ENCODE measurements around the gene EPHB2. TPM values are rescaled to one million over a fixed set of nuclear protein-coding genes. Genes with fewer than 3 reads are reported as not detected.
A peak's percentile ranks its signal among the peaks of the same experiment; 100 is the strongest.

The EPHB2 gene
- total and polyA plus RNA-seq, 2 of the 13 experiments (the other 11 are each of a cell fraction or from before 2014, with no cell fraction given): 0.03 to 0.11 TPM

DNA sequence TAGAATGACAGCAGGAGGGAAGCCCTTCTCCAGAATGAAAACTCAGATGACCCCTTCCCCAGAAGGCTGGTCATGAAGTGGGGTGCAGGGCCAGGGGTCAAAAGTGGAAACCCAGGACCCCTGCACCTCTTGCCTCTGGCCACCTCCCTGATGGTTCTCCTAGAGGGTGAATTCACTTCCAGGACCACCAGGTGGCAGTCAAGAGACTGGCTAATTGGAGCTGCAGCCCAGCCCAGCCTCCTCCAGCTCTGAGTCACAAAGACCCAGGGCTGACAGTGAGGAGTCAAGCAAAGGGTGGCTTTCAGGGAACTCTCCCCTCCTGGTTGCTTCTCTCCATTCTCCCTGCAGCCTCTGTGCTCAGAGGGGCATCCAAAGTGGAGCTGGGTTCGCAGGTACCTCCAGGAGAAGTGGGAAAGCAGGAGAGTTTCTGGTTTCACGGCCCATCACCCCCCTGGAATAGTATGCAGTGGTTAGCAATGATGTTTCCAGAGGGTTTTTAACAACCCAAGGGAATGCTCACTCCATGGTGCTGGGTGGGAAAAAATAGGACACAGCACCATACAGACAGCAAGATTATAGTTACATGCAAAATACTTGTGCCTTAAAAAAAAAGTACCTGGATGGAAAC lies 6.1 kb upstream of the EPHB2 start:
- H3K79me2 ChIP-seq (ENCODE audit: insufficient read depth, low read length): no peaks in the 10 kb centered on the region
- H3K4me2 ChIP-seq (ENCODE audit: low read depth, low read length): no peak overlapping the region
- FAIRE-seq: peak; percentile 81
- peak; percentile 95 for ATAC-seq
- BruUV-seq (replicated peaks): no TSS peak
- H2AFZ ChIP-seq (ENCODE audit: low read length): no peak overlapping the region
- intact Hi-C loops (cut with micrococcal nuclease; ENCODE audit: unreplicated experiment) (loop anchor here (1.0 kb wide), 1 partner anchor 260 kb away; no protein-coding TSS in a partner anchor), in situ Hi-C loops (cut with HindIII; ENCODE audit: extremely low pct_ligation_motif_present, low pct_unique_long_range_greater_than_20kb) (loop anchor here (25.0 kb wide), 1 partner anchor 183 kb away; no protein-coding TSS in a partner anchor)
- ChIA-PET POLR2A (no interaction called here), CTCF (ENCODE audit: low intra/inter-chr PET ratio, low total read pairs) (interaction anchor here (1.9 to 2.5 kb wide), 2 partner anchors 184 to 226 kb away, joined by 14 to 15 read pairs; no protein-coding TSS in a partner anchor)
- H3K4me3 ChIP-seq (replicated peaks in 1 of 3; ENCODE audit: insufficient read depth in 1 of 3, low read depth in 2 of 3, low read length in 3 of 3): no peak overlapping the region
- H3K9ac ChIP-seq (ENCODE audit: insufficient read depth, low read depth, low read length): no peak overlapping the region
- WGBS (ENCODE audit: low lambda C conversion rate): 41% methylated on average over 2 of the region's 2 CpGs
- no peak overlapping the region for H3K27ac ChIP-seq (ENCODE audit: extremely low read length, insufficient read depth, low read length)
- H4K20me1 ChIP-seq (ENCODE audit: insufficient read depth, low read length): no peaks in the 10 kb centered on the region
- peaks cover 0 to 4% of the 10 kb centered on the region in 2 experiments; a peak in 2 of 5 replicates for H3K27me3 ChIP-seq (ENCODE audit: control insufficient read depth in 1 of 2, insufficient read depth in 2 of 2, low read length in 2 of 2)
- DNase-seq (ENCODE audit: low spot score): peak; percentile 72
- H3K9me3 ChIP-seq (ENCODE audit: low read length): no peaks in the 10 kb centered on the region
- H3K36me3 ChIP-seq (replicated peaks in 1 of 2; ENCODE audit: control insufficient read depth in 1 of 2, insufficient read depth in 2 of 2, low read length in 2 of 2): no peaks in the 10 kb centered on the region
- peaks cover 12% of the 10 kb centered on the region for H3K4me1 ChIP-seq (ENCODE audit: insufficient read depth, low read length)
- TF ChIP-seq RBM39 (IDR thresholded peaks at IDR 0.05; ENCODE audit: low read depth, low read length, poor library complexity, severe bottlenecking) (no peak), TBP (CRISPR knock-in tag; IDR thresholded peaks at IDR 0.05) (no peak), ZNF777 (CRISPR knock-in tag; IDR thresholded peaks at IDR 0.05) (no peak), ZNF709 (CRISPR knock-in tag; IDR thresholded peaks at IDR 0.05) (no peak), XRCC5 (optimal IDR thresholded peaks at IDR 0.05; ENCODE audit: low read length) (peak; percentile 76), AHR (CRISPR knock-in tag; IDR thresholded peaks at IDR 0.05) (0 out of 2 replicates have a peak, but pooled peaks have one; percentile 30), EED (CRISPR knock-in tag; IDR thresholded peaks at IDR 0.05) (0 out of 2 replicates have a peak, but pooled peaks have one; percentile 29), RAD21 (CRISPR knock-in tag; IDR thresholded peaks at IDR 0.05) (peak; percentile 72), NCOA5 (CRISPR knock-in tag; IDR thresholded peaks at IDR 0.05) (no peak), ZNF788 (CRISPR knock-in tag; IDR thresholded peaks at IDR 0.05; ENCODE audit: borderline replicate concordance) (peak; percentile 26; the same call in 1 of the 2 replicates), GABPA (IDR thresholded peaks at IDR 0.05; ENCODE audit: low read depth, low read length) (no peak), GABPA (CRISPR knock-in tag; IDR thresholded peaks at IDR 0.05; ENCODE audit: low read depth) (no peak), YEATS2 (CRISPR knock-in tag; IDR thresholded peaks at IDR 0.05; ENCODE audit: borderline replicate concordance) (no peak), IRX3 (CRISPR knock-in tag; IDR thresholded peaks at IDR 0.05; ENCODE audit: borderline replicate concordance, low read depth) (no peak), FOSL2 (CRISPR knock-in tag; IDR thresholded peaks at IDR 0.05) (peak; percentile 43; the same call in 1 of the 2 replicates), ZNF121 (CRISPR knock-in tag; IDR thresholded peaks at IDR 0.05) (no peak), ZNF563 (CRISPR knock-in tag; IDR thresholded peaks at IDR 0.05) (no peak), SIX1 (CRISPR knock-in tag; IDR thresholded peaks at IDR 0.05; ENCODE audit: borderline replicate concordance) (no peak), SCMH1 (CRISPR knock-in tag; IDR thresholded peaks at IDR 0.05; ENCODE audit: borderline replicate concordance) (no peak), SMAD3 (CRISPR knock-in tag; IDR thresholded peaks at IDR 0.05) (0 out of 2 replicates have a peak, but pooled peaks have one; percentile 51)
- TF ChIP-seq, protein P1, sequence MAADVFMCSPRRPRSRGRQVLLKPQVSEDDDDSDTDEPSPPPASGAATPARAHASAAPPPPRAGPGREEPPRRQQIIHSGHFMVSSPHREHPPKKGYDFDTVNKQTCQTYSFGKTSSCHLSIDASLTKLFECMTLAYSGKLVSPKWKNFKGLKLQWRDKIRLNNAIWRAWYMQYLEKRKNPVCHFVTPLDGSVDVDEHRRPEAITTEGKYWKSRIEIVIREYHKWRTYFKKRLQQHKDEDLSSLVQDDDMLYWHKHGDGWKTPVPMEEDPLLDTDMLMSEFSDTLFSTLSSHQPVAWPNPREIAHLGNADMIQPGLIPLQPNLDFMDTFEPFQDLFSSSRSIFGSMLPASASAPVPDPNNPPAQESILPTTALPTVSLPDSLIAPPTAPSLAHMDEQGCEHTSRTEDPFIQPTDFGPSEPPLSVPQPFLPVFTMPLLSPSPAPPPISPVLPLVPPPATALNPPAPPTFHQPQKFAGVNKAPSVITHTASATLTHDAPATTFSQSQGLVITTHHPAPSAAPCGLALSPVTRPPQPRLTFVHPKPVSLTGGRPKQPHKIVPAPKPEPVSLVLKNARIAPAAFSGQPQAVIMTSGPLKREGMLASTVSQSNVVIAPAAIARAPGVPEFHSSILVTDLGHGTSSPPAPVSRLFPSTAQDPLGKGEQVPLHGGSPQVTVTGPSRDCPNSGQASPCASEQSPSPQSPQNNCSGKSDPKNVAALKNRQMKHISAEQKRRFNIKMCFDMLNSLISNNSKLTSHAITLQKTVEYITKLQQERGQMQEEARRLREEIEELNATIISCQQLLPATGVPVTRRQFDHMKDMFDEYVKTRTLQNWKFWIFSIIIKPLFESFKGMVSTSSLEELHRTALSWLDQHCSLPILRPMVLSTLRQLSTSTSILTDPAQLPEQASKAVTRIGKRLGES (CRISPR knock-in tag; IDR thresholded peaks at IDR 0.05; ENCODE audit: borderline replicate concordance): no peak
- TF ChIP-seq, protein P2, sequence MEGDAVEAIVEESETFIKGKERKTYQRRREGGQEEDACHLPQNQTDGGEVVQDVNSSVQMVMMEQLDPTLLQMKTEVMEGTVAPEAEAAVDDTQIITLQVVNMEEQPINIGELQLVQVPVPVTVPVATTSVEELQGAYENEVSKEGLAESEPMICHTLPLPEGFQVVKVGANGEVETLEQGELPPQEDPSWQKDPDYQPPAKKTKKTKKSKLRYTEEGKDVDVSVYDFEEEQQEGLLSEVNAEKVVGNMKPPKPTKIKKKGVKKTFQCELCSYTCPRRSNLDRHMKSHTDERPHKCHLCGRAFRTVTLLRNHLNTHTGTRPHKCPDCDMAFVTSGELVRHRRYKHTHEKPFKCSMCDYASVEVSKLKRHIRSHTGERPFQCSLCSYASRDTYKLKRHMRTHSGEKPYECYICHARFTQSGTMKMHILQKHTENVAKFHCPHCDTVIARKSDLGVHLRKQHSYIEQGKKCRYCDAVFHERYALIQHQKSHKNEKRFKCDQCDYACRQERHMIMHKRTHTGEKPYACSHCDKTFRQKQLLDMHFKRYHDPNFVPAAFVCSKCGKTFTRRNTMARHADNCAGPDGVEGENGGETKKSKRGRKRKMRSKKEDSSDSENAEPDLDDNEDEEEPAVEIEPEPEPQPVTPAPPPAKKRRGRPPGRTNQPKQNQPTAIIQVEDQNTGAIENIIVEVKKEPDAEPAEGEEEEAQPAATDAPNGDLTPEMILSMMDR (CRISPR knock-in tag; IDR thresholded peaks at IDR 0.05): peak; percentile 88

Data from HepG2 (cell line).